ENCODE data around the gene GPAT2.
"Not testable (repeated sequence)": the region's sequence is repeated elsewhere in the genome, so short reads cannot be mapped to it uniquely, and the experiment has no call there.

The GPAT2 gene

DNA sequence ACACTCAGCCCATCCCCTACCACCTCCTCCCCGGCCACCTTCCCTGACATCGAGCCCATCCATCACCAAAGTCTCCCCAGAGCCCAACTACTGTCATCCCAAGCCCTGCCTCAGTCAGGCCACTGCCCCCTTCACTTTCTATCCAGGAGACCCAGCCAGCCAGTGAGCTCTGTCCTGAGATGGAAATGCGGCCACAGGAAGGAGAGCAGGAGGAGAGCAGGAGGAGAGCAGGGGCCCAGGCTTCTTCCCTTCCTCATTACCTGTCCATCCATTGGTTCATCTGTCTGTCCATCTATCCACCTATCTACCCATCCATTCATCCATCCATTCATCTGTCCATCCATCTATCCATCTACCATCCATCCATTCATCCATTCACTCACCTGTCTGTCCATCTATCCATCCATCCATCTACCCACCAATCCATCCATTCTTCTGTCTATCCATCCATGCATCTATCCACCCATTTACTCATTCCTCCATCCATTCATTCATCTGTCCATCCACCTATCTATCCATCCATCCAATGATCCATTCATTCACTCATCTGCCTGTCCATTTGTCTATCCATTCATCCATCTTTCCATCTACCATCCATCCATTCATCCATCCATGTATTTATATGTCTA, 29.4 kb upstream of the GPAT2 start:
- DNase-seq (ENCODE audit: low read depth) = not testable (repeated sequence)

DNA sequence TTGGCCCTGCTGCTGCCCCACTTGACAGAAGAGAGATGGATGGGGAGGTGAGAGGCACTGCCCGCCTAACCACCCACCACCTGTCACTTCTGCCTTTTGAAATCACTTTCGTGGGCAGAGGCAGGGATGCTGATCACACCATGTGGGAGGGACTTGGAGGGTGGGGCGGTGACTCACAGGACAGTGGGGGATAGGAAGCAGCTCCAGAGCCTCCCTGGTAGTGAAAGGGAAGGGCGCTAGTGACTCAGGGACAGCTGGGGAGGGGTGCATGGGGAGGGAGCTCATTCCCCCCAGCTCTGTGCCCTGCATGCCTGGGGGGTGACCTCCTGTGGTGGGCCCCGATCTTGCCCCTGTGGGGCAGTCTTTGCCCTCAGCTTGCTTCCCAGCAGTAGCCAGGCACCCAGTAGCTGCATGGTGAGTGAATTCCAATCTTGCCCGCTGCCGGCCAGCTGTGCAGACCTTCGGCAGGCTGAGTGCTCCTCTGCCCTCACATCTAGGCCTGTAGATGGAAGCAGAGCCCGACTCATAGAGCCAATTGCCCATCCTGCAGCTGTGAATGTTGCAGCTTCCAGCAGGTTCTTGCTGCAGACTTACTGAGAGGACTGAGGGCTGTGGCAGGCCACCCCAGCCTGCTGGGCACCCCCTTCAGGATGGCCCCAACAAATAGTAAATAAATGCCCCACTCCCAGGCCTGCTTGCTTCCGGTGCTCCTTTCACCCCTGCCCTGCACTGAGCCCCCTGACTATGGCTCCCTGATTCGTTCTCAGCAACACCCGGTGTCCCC, 28.6 kb upstream of the GPAT2 start:
- DNase-seq (ENCODE audit: low read depth) = peak; percentile 95

DNA sequence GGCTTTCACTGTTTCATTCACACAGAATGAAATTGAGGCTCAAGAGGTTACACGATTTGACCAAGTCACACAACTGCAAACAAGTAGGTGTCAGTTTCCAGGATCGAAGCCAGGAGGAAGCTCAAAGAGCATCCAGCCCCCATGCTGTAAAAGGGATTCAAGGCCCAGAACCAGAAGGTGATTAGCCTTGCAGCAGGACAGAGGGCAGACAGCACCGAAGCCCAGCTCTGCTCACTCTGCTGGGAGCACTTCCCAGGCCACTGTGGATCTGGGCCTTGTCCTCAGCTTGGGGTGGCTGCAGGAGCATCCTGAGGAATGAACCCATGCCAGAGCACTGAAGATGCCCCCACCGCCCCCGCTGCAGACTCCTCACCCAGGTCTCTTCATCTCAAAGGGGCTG, 27.8 kb upstream of the GPAT2 start:
- not testable (repeated sequence) for DNase-seq (ENCODE audit: low read depth)

- DNase-seq (ENCODE audit: low read depth) = not testable (repeated sequence)
Measured at GRCh38 chr2:96061901-96062300, 27.2 kb upstream of the GPAT2 start.

DNA sequence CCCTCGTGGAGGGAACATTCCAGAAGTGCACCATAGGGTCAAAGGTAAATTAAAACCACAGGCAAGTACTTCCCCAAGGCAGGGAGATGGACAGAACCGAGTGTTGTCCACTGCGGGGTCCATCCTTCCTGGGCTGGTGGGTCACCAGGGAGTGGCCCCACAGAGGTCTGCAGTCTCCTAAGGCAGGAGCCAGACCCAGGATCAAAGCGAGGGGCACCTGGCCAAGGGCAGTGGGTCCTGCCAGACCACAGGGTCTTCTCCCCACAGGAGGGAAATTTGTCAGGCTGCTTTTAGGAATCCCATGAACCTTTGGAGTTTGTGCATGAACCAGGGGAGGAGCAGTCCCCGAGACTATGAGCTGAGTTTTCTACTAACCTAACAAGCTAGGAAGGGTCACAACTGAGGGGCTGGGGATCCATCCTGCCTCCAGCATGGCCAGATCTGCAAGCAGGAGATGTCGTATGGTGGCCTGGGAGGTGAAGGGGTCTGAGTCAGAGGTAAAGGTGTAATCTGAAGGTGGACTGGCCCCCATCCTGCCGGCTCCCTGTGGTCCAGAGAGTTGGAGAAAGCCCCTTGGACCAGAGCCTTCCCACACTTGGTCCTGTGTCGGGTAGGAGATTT, 26.6 kb upstream of the GPAT2 start:
- not testable (repeated sequence) for DNase-seq (ENCODE audit: low read depth)

- DNase-seq (ENCODE audit: low read depth) = not testable (repeated sequence)
Measured at GRCh38 chr2:96060325-96060724, 25.6 kb upstream of the GPAT2 start.

DNA sequence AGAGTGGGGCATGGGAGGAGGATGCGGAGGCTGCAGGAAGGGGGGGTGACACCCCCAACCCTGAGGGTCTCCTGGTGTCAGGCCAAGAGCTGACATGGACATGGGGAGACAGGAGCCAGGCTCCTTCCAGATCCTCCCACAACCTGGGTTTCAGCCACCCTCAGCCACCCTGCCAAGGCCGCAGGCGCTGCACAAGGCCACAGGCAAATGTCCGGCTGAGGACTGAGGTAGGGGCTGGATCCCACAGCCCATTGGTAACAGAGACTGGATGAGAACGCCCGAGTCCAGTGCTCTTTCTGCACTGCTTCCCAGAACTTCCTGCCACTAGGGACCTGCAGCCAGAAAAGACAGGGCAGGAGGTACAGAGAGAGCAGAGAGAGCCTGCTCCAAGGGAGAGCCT, 24.7 kb upstream of the GPAT2 start:
- DNase-seq (ENCODE audit: low read depth) = not testable (repeated sequence)

- DNase-seq (ENCODE audit: low read depth) = not testable (repeated sequence)
Measured at GRCh38 chr2:96055830-96056229, 21.1 kb upstream of the GPAT2 start.

- not testable (repeated sequence) for DNase-seq (ENCODE audit: low read depth)
Measured at GRCh38 chr2:96054537-96054936, 19.8 kb upstream of the GPAT2 start.

GRCh38 chr2:96053385-96053784, 18.7 kb upstream of the GPAT2 start:
- DNase-seq (ENCODE audit: low read depth) = not testable (repeated sequence)

DNA sequence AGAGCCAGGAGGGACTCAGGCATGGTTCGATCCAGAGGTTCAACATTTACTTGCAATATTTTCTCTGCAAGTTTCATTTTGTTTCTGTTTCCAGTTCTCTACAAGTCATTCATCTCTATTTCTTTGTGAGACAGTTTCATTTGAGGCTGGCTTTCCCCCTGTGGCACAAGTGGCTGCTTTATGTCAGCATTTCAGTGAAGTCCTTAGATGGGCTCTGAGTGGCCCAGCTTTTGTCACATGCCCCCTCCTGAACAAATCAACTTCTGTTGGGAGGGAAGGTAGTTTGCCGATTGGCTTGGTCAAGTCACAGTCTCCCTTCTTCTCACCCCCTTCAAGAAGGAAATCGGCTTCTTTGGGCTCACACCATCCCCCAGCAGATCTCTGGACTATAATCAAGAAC, 17.9 kb upstream of the GPAT2 start:
- DNase-seq (ENCODE audit: low read depth) = not testable (repeated sequence)

- not testable (repeated sequence) for DNase-seq (ENCODE audit: low read depth)
Measured at GRCh38 chr2:96049917-96050262, 15.2 kb upstream of the GPAT2 start.

GRCh38 chr2:96049049-96049916, 14.6 kb upstream of the GPAT2 start:
- DNase-seq (ENCODE audit: low read depth) = not testable (repeated sequence)

GRCh38 chr2:96035554-96035953, 838 bp upstream of the GPAT2 start:
- not testable (repeated sequence) for DNase-seq (ENCODE audit: low read depth)

DNA sequence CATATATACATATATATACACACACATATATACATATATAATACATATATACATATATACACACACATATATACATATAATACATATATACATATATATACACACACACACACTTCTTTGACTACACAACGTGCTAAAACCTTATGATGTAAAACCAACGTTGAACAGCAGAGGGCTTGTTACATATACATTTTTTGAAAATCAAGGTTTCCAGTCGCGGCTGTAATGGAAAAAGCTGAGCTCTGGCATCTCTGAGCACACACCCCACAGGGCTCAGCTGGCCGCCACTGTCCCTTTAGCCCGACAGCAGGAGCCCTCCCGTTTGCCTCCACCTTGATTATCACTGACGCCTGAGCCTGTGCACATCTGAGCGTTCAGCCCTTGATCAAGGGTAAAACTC, 719 bp downstream of the GPAT2 start:
- not testable (repeated sequence) for DNase-seq (ENCODE audit: low read depth)

DNA sequence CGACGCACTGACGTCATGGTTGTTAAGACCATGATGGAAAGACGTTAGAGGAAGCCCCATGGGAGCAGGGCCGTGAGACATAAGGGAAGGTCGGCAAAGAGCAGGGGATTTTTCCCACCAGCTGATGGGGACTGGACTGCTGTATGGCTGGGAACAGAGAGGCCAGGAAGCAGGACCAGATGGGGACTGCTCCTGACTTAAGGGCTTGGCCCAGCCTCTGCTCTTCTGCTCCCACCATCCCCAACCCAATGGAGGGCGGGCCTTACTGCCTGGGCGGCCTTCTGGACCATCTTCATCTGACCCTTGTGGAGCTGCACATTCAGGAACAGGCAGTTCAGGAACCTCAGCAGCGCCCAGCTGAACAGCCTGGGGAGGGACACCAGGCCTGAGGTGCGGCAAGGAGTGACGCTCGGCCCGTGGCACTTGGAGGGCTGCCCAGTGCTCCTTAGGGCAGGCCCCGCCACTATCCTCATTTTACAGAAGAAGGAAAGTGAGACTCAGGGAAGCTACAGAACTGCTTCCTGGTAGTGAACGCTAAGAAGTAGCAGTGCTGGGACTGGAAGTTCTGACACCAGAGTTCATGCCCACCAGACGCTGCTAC, 6.9 kb downstream of the GPAT2 start:
- DNase-seq (ENCODE audit: low read depth) = not testable (repeated sequence)

DNA sequence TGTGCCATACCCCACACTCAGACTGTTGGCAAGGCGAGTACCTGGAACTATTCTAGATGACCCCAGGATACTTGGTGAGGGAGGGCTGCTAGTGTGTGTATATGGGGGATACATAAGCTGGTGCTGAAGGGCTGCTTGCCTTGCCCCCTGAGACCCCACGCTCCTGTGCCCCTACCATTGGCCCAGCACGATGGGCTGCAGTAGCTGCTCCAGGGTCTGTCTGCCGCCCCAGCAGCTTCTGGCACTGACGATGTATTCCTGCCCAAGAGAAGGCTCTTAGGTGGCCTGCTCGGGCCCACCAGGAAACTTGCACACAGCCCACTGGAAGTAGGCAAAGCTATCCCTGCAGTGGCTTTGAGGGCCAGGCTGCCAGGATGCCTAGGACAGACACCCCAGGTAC, 9.0 kb downstream of the GPAT2 start:
- not testable (repeated sequence) for DNase-seq (ENCODE audit: low read depth)

- DNase-seq (ENCODE audit: low read depth) = no peak
Measured at GRCh38 chr2:96025194-96025492, 9.6 kb downstream of the GPAT2 start.

DNA sequence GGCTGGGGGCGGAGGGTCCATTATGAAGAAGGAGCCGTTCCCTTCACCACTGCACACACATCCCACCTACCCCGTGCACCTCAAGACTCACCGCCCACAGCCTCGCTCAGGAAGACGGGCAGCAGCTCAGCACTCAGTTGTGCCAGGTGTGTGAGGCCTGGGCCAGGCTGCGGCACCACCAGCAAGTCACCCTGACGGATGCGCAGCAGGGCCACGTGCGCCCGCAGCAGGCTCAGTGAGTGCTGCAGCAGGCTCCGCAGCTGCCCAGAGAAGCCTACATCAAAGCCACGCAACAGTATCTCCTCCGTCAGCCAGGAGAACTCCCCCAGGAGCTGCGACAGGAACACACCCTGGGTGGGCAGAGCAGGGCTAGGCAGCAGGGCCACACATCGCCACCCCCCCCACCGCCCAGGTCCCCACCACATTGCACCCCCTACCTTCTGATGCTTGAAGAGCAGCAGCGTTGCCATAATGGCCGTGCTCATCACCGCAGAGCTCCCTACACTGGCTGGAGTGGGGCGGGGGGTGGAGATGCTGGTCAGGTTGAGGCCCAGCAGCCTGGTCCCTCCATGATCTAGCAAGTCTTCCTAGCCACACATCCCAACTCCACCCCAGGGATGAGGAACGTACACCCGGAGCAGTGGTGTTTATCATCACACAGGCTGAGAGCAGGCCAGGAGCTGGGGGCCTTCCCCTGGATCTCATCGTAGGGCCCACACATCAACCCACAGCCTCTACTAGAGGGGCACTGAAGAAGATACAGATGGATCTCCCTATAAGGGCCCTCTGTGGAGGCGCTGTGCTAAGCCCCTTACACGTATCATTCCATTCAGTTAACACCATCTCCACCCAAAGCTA, 10.2 kb downstream of the GPAT2 start:
- DNase-seq (ENCODE audit: low read depth) = no peak

GRCh38 chr2:96023701-96024100, 11.0 kb downstream of the GPAT2 start:
- not testable (repeated sequence) for DNase-seq (ENCODE audit: low read depth)
